Left colon (tissue), 2 donors: ENCODE results near the gene SPOCK2. TPM values are rescaled to one million over a fixed set of nuclear protein-coding genes. Genes with fewer than 3 reads are reported as not detected.
"Not testable (repeated sequence)": the region's sequence is repeated elsewhere in the genome, so short reads cannot be mapped to it uniquely, and the experiment has no call there.

Experiments
- ATAC-seq: fragments of 200-7000 bp; cut with Tn5 transposase; one replicate; pipeline ENCODE4 v1.9.1; 2020; ENCODE audit warnings: mild to moderate bottlenecking, moderate library complexity
- DNase-seq, 2 donors: peaks; one replicate each; pipeline ENCODE4 v3.0.0-alpha.2; 2020
- intact Hi-C, 2 donors: fragments of 100-400 bp; cut with DNase I in 1 of 2; cut with micrococcal nuclease in 1 of 2; formaldehyde crosslinking; loops; one replicate each; pipeline versions ENCODE4 v1.11.2 to v1.14.0; 2022; cut with DNase I, micrococcal nuclease
- long read RNA-seq: library from polyadenylated mRNA; unstranded; transcript quantifications from one replicate; pipeline ENCODE4 v2.0.0, GENCODE V29; 2021
- total RNA-seq, 2 donors: library from RNA; stranded (reverse); fragmentation: NEBNext Ultra II Directional; extraction: Animal tissue kit (Norgen Biotek cat#: 25700); gene quantifications; one replicate each; pipeline ENCODE4 v1.2.1, GENCODE V29; 2021
- donor health status: DM: no; HTN: no; CAD: no.
- donor health status: DM: yes; HTN: yes; CAD: no.

The SPOCK2 gene, protein sequence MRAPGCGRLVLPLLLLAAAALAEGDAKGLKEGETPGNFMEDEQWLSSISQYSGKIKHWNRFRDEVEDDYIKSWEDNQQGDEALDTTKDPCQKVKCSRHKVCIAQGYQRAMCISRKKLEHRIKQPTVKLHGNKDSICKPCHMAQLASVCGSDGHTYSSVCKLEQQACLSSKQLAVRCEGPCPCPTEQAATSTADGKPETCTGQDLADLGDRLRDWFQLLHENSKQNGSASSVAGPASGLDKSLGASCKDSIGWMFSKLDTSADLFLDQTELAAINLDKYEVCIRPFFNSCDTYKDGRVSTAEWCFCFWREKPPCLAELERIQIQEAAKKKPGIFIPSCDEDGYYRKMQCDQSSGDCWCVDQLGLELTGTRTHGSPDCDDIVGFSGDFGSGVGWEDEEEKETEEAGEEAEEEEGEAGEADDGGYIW
- 1 to 10 TPM; 2.3 to 4.5 TPM for total RNA-seq
- long read RNA-seq, partial matches to known transcripts: 0 of 3 reads
- long read RNA-seq, other reads (novel, unspliced or antisense): 3 of 3 reads

DNA sequence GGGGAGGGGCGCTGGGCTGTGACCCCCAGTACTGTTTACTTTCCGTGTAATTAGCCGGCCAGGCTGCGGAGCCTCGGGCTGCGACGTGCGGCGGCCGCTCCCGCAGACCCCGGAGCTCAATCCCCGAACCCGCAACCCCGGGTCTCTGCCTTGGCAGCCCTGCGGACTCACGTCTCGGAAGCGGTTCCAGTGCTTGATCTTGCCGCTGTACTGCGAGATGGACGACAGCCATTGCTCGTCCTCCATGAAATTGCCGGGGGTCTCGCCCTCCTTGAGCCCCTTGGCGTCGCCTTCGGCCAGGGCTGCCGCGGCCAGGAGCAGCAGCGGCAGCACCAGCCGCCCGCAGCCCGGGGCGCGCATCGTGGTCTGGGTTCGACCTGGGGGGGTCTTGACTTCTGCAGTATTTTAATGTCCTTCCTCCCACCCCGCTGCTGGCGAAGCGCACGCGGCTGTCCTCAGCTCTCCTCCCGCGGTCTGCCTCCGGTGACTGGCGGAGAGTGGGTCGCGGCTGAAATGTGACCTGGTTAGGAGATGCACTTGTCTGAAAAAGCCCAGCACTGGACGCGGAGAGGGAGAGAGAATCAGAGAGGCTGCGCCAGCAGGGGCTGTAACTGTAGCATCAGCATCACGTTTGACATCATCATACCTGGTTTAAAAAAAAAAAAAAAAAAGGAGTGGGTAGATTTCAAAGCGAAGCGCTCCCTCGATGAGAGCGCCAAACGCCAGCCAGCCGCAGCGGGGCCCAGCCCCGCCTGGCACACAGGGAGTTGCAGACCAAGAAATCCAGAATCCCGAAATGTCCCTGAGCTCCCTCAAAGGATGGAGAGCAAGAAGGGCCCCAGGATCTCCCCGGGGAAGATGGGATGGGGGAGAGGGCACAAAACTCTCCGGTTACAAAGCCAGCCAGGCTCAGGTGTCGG is at the start of gene SPOCK2:
TSS of gene SPOCK2 (minus strand) at position 583 of the 920 bp plus-strand sequence. CDS start at position 360, 223 bp downstream.
- intact Hi-C loops: no loop called here
- DNase-seq (peak in 1 of 2 donors; percentile 44), ATAC-seq (peak; percentile 5)

GRCh38 chr10:72137583-72137982 is 49.2 kb upstream of the SPOCK2 start:
- intact Hi-C loops: no loop called here
- ATAC-seq: no peak
- DNase-seq: no peak

GRCh38 chr10:72136225-72136624 is 47.9 kb upstream of the SPOCK2 start:
- DNase-seq, intact Hi-C loops, ATAC-seq: not testable (repeated sequence)

DNA sequence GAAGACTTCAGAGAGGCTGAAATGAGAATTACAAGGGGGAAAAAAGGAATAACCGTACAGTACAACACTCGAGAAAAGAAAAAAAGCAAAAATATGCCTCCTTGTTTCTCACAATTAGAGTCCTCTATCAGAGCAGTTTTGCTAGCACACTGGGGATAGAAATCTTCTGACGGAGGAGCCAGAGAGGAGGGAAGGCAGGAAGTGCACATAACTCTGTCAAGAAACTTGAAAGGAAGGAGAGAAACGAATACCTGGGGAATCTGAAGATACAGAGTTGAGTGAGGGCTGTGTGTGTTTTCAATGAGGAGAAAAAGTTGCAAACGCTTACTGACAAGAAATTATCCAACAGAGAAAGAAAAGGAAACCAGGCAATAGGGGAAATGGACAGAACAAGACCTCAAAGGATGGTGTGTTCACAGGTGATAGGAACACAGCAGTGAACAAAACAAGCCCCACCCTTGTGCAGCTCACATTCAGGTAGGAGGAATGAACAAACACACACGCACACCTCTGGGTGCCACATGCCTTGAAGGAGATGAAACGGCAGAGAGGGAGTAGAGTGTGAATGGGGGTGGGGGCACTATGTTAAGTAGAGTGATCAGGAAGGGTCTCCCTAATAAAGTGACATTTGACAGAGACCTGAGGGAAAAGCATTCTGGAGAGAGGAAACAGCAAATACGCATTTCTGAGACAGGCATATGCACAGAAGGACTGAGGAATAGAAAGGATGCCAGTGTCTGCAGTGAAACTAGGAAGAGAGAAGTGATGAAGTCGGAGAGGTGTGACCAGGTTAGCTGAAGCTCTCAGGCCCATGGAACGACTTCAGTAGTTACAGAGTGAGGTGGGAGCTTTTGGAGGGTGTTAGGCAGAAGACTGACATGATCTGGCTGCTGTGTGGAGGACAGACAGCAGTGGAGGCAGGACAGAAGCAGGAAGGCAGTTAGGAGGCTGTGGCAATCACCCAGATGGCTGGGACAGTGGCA is 46.7 kb upstream of the SPOCK2 start:
- DNase-seq: no peak
- intact Hi-C loops: no loop called here
- ATAC-seq: no peak

GRCh38 chr10:72133517-72133916 is 45.2 kb upstream of the SPOCK2 start:
- ATAC-seq (no peak), DNase-seq (no peak)
- intact Hi-C loops: no loop called here

DNA sequence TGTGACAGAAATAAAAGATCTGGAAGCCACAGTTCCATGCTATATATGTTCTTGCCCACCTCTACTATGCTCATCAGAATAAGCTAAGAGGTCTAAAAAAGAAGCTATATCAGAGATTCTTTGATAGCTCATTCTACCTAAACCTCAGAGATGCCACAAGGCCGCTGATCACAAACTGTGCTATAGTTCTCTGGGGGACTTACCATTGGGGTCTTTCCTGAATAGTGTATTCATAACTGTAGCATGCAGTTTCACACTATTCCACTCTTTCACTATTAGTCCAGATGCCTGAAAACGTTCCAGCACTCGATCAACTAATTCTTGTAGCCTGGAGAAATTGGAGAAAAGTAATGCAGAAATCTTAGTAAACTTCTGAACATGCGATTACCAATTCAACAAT is 44.5 kb upstream of the SPOCK2 start:
- no peak for ATAC-seq
- no peak for DNase-seq
- intact Hi-C loops: no loop called here

GRCh38 chr10:72127571-72127970 is 39.2 kb upstream of the SPOCK2 start:
- ATAC-seq (no peak), DNase-seq (no peak)
- intact Hi-C loops: loop anchor here in 1 of 2 donors (10.0 kb wide), 1 partner anchor 217 kb away; no protein-coding TSS in a partner anchor

- ATAC-seq (no peak), DNase-seq (no peak)
- intact Hi-C loops: loop anchor here in 1 of 2 donors (10.0 kb wide), 1 partner anchor 218 kb away; no protein-coding TSS in a partner anchor
These were observed 38.5 kb upstream of the SPOCK2 start for GRCh38 chr10:72126872-72127232.

DNA sequence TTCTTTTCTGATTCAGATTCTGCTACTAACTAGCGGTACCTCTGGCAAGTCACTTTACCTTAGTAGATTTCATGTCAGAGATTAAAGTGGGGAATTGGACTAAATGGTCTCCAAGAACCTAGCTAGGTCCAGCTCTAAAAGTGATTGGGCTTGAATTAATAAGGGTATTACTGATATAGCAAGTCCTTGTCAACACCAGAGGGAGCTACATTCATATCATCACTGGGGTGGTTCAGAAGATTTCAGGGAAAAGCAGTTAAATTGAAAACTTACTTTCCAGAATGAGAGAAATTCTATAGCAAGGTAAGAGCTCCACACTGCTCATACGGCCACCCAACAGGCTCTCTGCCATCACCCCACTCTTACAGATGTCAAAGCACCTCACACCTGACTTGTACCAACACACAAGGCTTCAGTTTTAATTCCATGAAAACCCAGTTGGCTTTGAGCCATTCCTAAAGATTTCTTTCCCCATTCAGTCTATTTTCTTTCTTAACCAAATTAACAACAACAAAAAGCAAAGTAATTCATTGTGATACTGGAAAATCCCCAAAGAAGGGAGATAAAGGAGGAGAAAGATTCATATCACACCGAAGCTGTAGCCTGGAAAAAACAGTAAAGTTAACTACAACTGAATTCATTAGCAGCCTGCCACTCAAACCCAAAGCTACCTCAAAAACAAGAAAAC is 38.0 kb upstream of the SPOCK2 start:
- ATAC-seq: no peak
- intact Hi-C loops: loop anchor here in 1 of 2 donors (10.0 kb wide), 1 partner anchor 218 kb away; no protein-coding TSS in a partner anchor
- no peak for DNase-seq

DNA sequence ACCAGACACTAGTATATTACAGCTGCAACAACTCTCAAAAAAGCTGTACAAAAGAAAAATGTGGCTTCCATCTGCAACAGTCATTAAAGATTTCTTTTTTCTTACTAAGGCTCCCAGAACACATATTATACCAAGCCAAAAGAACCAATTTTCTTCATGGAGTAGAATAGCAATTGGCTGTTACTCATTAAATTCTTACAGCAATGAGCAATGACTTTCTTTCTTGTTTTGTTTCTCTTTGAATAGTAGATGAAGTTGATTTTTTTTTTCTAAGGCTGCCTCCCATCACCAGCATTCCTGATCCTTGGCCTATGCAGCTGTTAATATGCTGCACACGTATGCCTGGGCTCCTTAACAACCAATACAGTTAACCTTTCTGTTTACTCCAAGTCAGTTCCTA is 36.6 kb upstream of the SPOCK2 start:
- no peak for ATAC-seq
- intact Hi-C loops: loop anchor here in 1 of 2 donors (10.0 kb wide), 1 partner anchor 220 kb away; no protein-coding TSS in a partner anchor
- DNase-seq: no peak

- ATAC-seq: no peak
- intact Hi-C loops: loop anchor here in 1 of 2 donors (10.0 kb wide), 1 partner anchor 220 kb away; no protein-coding TSS in a partner anchor
- no peak for DNase-seq
These were observed 36.0 kb upstream of the SPOCK2 start for GRCh38 chr10:72124381-72124780.

DNA sequence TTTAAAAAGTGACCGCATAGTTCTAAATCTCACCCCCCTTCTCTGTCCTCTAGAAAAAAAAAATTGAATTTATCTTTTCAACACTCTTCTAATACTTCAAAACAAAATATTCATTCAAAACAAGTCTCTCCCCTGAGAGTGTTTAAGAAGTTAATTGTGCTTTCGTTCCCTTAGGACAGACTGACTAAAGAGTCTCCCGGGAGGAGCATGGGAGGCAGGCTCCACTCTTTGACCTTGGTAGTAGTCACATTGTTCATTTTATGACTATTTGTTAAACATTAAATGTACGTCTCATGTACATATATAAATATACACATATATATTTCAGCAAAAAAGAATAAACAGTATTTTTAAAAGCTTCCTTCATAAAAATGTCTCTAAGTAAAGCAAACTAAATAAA is 35.3 kb upstream of the SPOCK2 start:
- peak; percentile 92 for ATAC-seq
- intact Hi-C loops: loop anchor here in 1 of 2 donors (10.0 kb wide), 1 partner anchor 221 kb away; no protein-coding TSS in a partner anchor
- peak in 1 of 2 donors; percentile 21 for DNase-seq

GRCh38 chr10:72122221-72122620 is 33.9 kb upstream of the SPOCK2 start:
- peak; percentile 74 for ATAC-seq
- intact Hi-C loops: loop anchor here in 1 of 2 donors (10.0 kb wide), 1 partner anchor 223 kb away; no protein-coding TSS in a partner anchor
- DNase-seq: no peak

DNA sequence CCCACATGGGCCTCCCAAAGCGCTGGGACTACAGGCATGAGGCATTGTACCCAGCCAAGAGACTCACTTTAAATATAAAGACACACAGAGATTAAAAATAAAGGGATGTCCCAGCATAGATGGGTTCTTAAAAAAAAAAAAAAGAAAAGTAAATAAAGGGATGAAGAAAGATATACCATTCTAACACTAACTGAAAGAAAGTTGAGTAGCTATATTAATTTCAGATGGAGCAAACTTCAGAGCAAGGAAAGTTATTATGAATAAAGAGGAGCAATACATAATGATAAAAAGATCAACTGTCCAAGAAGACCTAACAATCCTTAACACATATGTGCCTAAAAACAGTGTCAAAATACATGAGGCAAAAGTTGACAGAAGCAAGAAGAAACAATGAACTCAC is 33.0 kb upstream of the SPOCK2 start:
- no peak for ATAC-seq
- intact Hi-C loops: loop anchor here in 1 of 2 donors (10.0 kb wide), 1 partner anchor 223 kb away; no protein-coding TSS in a partner anchor
- DNase-seq: no peak

GRCh38 chr10:72116372-72116771 is 28.0 kb upstream of the SPOCK2 start:
- ATAC-seq (no peak), DNase-seq (no peak)
- intact Hi-C loops: no loop called here

DNA sequence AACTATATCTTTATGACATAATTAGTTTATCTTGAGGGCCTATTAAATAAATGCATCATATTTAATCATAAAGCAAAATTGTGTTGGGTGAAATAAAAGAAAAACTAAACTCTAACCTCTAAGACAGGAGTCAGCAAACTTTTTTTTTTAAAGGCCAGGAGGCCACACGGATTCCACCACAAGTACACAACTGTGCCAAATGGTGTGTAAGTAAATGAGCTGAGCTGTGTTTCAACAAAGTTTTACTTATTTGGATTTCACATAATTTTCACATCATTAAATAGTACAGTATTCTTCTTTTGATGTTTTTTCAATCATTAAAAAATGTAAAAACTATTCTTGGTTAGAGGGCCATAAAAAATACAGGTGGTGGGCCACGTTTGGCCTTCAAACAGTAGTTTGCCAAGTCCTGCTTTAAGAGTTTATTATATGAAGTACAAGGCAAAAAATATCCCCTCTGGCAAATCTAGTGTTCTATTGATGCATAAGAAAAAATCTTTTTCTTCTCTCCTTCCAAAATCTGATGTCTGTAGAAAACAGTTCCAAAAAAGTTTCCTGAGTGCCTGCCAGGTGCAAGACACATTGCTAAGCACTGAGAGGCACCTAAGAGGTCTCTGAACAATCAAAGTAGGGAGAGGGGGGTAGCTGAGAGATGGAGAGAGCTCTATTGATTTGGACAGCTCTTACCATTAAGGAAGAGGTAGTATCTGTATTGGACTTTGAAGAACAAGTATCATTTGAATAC is 26.5 kb upstream of the SPOCK2 start:
- intact Hi-C loops: loop anchor here in 1 of 2 donors (5.0 kb wide), 1 partner anchor 87 kb away; no protein-coding TSS in a partner anchor
- no peak for ATAC-seq
- no peak for DNase-seq
